Forelimb muscle (tissue), 1 donor: ENCODE results near the gene KIAA0825. TPM values are rescaled to one million over a fixed set of nuclear protein-coding genes. Genes with fewer than 3 reads are reported as not detected.
"Not testable (repeated sequence)": the region's sequence is repeated elsewhere in the genome, so short reads cannot be mapped to it uniquely, and the experiment has no call there.

Source experiments
- DNase-seq: peaks from one replicate; pipeline ENCODE4 v3.0.0-alpha.2; 2013; ENCODE audit warnings: low read depth
- polyA plus RNA-seq: library from polyadenylated mRNA; unstranded; fragments of 120-200 nt; gene quantifications from one replicate; pipeline ENCODE4 v1.2.1, GENCODE V29; 2013; ENCODE audit not compliant: insufficient read length

KIAA0825 gene
- polyA plus RNA-seq, 1 donor = 2.2 TPM

DNA sequence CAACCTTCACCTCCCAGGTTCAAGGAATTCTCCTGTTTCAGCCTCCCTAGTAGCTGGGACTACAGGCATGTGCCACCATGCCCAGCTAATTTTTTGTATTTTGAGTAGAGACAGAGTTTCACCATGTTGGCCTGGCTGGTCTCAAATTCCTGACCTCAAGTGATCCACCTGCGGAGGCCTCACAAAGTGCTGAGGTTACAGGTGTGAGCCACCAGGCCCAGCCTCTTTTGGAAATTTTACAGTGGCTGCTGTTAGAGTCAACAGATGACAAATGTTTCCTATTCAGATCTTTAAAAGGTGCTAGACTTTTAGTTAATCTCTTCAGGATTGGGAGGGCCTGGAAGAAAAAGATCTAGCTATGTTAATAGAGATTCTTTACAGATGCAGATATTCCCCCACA is 45.1 kb downstream of the KIAA0825 start:
- not testable (repeated sequence) for DNase-seq

DNA sequence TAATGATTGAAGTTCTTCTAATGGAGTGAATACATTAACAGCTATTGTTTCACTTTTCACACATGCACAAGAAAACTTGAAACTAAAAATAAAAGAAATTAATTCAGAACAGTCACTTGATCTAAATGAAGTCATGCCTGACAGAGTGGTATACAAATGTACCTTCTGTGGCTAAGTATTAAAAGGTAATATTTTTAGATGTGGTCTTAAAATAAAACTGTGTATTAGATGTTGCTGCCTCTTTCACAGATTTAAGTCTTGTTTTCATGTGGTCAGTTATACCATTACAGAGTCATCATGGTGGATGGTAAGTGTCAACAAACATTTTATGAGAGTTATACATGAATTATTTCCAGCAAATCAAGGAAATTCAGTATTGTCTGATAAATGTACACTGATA is 47.0 kb downstream of the KIAA0825 start:
- no peak for DNase-seq

DNA sequence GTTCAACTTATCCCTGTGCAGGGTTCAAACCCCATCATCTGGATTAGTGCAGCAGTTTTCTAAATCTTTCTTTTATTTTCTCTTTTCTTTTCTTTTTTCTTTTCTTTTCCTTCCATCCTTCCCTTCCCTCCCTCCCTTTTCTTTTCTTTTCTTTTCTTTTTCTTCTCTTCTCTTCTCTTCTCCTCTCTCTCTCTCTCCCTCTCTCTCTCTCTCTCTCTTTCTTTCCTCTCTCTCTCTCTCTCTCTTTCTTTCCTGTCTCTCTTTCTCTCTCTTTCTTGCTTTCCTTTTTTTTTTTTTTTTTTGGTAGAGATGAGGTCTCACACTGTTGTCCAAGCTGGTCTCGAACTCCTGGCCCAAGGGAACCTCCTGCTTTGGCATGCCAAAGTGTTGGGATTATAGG is 53.6 kb downstream of the KIAA0825 start:
- no peak for DNase-seq

DNA sequence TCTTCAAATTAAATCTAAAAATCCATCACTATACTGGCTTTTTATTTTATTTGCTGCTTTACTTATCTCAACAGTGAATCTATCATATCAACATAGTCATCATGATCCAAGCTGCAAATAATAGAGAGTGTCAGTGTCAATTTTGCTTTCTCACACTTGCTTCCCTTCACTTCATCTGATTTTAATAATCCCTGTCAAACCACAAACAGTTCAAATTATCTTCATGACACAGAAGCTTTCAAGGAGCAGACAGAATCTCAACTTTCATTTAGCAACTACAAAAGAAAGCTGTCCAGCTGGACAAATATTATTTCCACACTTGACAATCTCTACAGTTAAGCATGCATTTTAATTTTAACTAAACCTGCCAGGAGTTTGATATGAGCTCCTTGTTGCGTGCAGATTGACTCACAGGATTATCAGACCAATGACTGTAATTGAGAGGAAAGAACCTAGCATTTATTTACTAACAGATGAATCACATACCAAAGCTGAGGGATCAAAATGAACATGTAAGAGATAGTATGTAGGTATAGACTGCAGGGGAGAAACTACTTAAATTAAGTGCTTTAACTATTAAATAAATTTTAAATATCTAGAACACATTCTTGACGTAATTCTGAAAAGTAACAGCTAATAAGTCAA is 56.0 kb downstream of the KIAA0825 start:
- no peak for DNase-seq

DNA sequence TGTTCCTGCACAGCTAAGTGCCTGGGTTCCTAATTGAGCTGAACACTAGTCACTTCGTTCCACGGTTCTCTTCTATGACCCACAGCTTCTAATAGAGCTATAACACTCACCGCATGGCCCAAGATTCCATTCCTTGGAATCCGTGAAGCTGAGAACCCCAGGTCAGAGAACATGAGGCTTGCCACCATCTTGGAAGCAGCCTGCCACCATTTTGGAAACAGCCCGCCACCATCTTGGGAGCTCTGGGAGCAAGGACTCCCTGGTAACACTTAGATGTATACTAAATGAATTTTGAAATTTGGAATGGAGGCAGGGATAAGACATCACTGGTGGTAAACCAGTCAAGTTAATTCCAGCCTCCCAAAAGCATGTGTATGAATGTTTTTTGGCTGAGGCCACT is 60.4 kb downstream of the KIAA0825 start:
- no peak for DNase-seq

DNA sequence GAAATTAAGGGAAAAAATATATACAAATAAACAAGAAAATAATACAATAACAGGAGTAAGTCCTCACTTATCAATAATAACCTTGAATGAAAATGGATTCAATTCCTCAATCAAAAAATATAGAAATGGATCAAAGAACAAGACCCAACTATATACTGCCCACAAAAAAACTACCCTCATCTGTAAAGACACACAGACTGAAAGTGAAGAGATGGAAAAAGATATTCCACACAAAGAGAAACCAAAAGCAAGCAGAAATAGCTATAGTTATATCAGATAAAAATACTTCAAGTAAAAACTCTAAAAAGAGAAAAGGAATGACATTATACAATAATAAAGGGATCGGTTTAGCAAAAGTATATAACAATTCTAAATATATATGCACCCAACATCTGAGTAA is 66.5 kb downstream of the KIAA0825 start:
- DNase-seq = no peak

GRCh38 chr5:94545870-94546625 is 72.4 kb downstream of the KIAA0825 start:
- DNase-seq = no peak

DNA sequence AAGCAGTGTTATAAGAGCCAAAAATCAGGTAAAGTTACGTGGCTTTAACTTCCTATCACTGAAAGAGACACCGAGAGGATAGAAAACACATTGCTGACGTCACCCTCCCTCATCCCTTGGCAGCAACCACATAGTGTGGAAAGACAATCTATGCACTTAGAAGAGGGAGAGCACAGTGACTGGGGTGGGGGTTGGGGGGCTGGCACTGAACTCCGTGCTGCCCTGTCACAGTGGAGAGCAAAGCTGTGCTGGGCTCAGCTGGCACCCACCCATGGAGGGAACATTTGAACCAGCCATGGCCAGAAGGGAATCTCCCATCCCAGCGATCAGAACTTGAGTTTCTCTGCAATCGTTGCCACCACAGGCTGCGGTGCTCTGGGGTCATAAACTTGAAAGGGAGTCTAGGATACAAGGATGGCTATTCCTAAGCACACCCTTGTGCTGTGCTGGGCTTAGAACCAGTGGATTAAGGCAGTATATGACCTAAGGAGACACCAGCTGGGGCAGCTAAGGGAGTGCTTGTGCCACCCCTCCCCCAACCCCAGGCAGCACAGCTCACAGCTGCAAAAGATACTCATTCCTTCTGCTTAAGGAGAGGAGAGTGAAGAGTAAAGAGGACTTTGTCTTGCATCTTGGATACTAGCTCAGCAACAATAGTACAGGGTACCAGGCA is 73.4 kb downstream of the KIAA0825 start:
- DNase-seq = no peak

DNA sequence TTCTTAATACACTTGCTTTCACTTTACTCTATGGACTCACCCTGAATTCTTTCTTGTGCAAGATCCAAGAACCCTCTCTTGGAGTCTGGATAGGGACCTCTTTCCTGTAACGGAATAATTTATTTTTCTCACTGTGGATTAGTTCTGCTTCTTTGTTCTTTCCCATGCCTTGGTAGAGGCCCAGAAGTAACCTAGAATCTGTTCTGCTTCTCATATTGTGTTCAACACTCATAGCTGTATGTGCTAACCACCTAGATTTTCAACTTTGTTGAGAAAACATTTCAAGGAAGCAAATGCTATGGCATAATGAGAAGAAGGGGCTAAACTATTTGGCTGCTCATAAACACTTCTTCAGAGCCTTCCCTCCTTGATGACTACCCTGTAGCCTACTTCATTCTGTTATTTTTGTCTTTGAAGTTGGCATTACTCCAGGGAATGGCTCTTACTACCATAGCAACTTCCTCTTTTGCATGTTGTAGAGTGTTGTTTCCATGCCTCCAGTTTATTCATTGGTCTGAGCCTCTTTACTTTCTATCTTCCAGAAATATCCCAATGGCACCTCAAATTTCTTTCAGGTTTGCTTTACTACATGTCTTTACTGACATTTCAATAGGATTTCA is 74.3 kb downstream of the KIAA0825 start:
- no peak for DNase-seq

GRCh38 chr5:94540856-94541494 is 77.4 kb downstream of the KIAA0825 start:
- DNase-seq = no peak

- DNase-seq = no peak
Measured at GRCh38 chr5:94538260-94538659, 80.1 kb downstream of the KIAA0825 start.

- DNase-seq = no peak
Measured at GRCh38 chr5:94526706-94527105, 91.7 kb downstream of the KIAA0825 start.

DNA sequence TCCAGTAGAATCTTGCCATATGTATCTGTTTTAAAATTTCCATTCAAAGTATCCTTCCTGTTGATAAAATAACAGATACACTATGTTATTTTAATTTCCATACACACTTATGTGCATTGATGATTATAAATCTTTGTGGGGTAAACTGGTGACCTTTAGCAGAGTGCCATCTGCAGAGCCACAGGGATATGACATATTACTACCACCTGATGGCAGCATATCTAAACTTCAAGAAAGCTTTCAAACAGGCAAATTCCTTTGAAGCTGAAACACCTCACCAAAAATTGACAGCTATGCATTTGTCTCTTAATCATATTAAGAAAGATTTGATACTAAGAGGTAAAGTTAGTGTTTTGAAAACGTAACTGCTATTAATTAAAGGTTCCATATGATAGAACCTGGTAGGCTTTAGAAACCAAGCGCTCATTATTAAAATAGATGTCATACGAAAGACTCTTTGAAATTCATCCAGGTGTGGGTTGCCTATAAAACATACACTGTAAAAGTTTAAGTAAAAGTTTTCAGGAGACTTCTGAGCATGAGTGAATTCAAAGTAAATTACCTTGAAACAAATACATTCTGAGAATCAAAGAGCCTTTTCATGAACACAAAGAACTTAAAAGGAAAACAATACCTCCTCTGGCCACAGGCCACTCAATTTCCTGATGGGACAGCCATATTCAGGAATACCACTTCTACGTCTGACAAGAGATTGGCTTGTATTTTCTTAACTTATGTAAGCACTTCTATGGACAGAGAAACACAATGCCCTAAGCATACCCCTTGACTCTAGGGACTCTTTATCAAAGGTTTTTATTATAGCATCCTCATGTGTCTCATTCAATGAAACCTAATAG is 93.3 kb downstream of the KIAA0825 start:
- no peak for DNase-seq

DNA sequence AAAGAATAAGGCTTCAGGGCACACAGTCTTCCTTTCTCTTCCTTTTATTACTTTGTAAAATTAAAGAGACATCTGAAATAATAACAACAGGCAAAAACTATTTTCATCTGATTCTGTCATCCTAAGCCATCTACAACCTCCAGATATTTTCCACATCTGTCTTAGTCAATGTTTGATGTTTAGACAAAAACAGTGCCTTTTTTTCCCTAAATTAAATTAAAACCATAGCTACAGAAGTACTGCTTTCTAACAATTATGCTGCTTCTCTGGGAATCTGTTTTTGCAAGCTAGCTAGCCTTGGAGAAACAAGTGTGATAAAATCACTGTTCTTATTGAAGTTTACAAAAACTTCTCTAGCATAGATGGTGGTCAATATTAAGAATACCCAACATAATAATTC is 95.4 kb downstream of the KIAA0825 start:
- no peak for DNase-seq

DNA sequence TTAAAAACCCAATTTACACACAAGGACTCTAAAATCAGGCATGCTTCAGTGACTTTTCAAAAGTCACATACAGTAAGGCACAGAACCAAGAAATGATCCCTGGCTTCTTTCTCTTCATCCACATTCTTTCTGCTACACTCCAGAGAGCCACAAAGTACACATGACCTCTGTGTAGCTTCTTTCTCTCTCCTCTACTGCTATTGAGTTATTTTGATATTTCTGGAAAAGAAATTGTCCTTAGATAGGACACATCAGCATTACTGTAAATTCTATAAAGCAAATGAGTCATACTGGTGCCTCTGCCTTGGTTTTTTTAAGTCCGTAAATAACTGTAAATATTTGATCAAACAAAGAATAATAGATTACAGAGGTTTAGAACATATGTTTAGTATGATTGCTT is 96.3 kb downstream of the KIAA0825 start:
- no peak for DNase-seq

DNA sequence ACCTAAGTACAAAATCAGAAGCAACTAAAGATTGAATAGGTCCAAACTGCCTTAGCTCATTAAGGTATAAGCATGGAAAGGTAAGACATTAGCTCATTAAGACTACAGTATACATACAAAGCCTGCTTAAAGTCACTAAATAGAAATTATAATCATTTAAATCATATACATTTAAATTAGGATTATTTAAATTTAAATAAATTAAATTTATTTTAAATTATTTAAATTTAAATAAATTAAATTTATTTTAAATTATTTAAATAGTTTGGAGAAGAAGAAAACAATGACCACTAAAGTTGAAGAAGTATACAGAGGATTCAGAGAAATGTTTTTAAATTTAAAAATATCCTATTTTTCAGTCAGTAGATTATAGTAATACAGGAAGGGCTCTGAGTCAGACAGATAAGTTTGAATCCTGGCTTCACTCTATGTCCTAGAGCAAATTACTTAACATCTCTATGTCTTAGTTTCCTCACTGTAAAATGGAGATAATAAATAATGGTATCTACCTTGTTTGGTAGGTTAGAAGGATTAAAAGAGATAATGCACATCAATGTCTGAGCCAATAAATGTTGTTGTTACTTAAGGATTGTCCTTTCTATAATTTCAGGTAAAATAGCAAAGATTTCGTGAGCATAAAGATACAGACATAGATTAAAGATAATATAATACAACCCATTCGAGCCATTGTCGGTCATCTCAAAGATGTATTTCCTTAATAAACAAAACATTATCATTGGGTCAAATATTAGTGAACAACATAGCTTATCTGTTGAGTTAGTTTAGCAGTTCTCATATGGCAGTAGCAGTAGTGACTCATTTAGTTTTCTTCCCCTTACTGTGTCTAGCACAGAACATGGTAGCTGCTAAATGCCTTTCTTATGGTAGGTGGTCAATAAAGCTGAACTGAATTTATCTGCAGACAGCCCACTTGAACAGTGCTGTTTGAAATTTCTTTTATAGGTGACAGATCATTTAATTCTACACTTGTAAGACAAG is 100.6 kb downstream of the KIAA0825 start:
- no peak for DNase-seq

DNA sequence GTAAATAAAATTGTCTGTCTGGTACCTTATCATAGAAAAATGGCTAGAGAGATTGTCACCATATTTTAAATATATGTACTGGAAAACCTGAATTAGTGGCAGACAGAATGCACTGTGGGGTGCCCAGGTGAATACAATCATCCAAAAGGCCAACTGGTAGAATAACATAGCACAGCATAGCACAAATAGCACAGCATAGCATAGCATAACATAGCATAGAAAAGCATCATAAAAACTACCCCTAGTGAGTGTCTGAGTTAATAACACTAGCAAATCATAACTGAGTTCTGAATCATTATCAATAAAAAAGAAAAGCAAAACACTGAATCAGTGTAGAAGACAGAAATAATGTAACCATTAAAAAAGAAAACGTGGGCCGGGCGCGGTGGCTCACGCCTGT is 102.3 kb downstream of the KIAA0825 start:
- DNase-seq = no peak

DNA sequence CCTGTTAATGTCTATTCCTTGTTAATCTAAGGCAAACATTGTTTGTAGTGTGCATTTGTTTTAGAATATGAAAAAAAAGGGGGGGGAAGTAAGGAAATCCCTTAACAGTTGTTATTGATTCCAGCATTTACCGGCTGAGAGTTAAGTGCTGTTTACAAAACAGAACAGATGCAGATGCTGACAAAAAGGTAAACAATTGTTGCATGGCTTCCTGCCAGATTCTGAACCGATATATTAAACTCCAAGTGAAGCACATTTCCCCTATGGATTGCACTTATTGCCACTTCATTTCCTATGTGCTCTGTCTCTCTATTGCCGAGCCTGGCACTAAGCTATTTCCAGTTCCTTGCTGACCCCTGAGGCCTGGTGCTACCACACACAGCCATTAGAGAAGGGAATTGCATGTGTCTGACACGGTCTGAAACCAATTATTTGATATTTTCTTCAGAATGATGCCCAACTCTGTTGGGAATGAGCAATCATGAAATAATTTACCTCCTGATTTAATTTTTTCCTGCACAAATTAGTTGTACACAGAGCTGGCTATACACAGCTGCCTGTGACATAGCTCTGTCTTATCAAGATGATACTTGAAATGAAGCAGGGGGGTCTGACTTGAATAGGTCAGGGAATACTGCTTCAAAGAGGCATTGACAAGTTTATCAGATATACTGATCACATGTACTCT is 109.8 kb downstream of the KIAA0825 start:
- DNase-seq = no peak
